CD4-positive, CD25-positive, alpha-beta regulatory T cell (primary cell): Measurements from ENCODE around the gene MLIP. TPM values are rescaled to one million over a fixed set of nuclear protein-coding genes. Genes with fewer than 3 reads are reported as not detected.
"Not testable (repeated sequence)": the region's sequence is repeated elsewhere in the genome, so short reads cannot be mapped to it uniquely, and the experiment has no call there.

Experiments used
- ATAC-seq, 2 donors: fragments of 150-1000 bp; cut with Tn5 transposase; one replicate each; pipeline ENCODE4 v1.10.0; 2021; ENCODE audit warnings: low read depth in 2 of 2, moderate number of reproducible peaks in 2 of 2, moderate library complexity in 1 of 2
- DNase-seq, 3 donors: peaks; one replicate each; pipeline versions ENCODE4 v3.0.0 to v3.0.0-alpha.2; 2012 to 2022; ENCODE audit warnings: mixed read lengths in 1 of 3
- H3K27ac ChIP-seq: one replicate; pipeline ENCODE4 v1.7.0; 2013; ENCODE audit warnings: mild to moderate bottlenecking, low read length; ENCODE audit not compliant: insufficient read depth, poor library complexity, severe bottlenecking
- H3K27me3 ChIP-seq: one replicate; pipeline ENCODE4 v1.7.0; 2013; ENCODE audit warnings: low read length; ENCODE audit not compliant: control insufficient read depth, insufficient read depth
- H3K36me3 ChIP-seq: one replicate; pipeline ENCODE4 v1.7.0; 2013; ENCODE audit warnings: mild to moderate bottlenecking, low read length, moderate library complexity; ENCODE audit not compliant: control insufficient read depth, insufficient read depth
- H3K4me1 ChIP-seq: 2 replicates; pipeline ENCODE4 v1.7.0; 2013; ENCODE audit warnings: mild to moderate bottlenecking, low read length; ENCODE audit not compliant: insufficient read depth, control insufficient read depth, poor library complexity, severe bottlenecking
- H3K4me3 ChIP-seq: one replicate; pipeline ENCODE4 v1.7.0; 2013; ENCODE audit warnings: low read depth, mild to moderate bottlenecking, low read length, moderate library complexity
- H3K9me3 ChIP-seq, 2 experiments: 1 replicate in 1 of 2; 2 replicates in 1 of 2; pipeline ENCODE4 v1.7.0; 2013; ENCODE audit warnings: low read length in 2 of 2, mild to moderate bottlenecking in 1 of 2, moderate library complexity in 1 of 2; ENCODE audit not compliant: control insufficient read depth in 2 of 2
- H3K27ac Mint-ChIP-seq, 3 donors: one replicate each; pipeline ENCODE4 v1.8.0; 2020 to 2022; ENCODE audit warnings: mild to moderate bottlenecking in 3 of 3, mixed read lengths in 3 of 3, moderate library complexity in 2 of 3
- H3K27me3 Mint-ChIP-seq: one replicate; pipeline ENCODE4 v1.8.0; 2022; ENCODE audit warnings: mild to moderate bottlenecking, mixed read lengths
- H3K36me3 Mint-ChIP-seq: one replicate; pipeline ENCODE4 v1.8.0; 2020; ENCODE audit warnings: mixed read lengths
- H3K4me1 Mint-ChIP-seq, 4 donors: one replicate each; pipeline ENCODE4 v1.8.0; 2020 to 2022; ENCODE audit warnings: mixed read lengths in 4 of 4, mild to moderate bottlenecking in 1 of 4
- H3K4me3 Mint-ChIP-seq, 4 donors: one replicate each; pipeline ENCODE4 v1.8.0; 2020 to 2022; ENCODE audit warnings: mild to moderate bottlenecking in 4 of 4, mixed read lengths in 4 of 4, moderate library complexity in 3 of 4
- H3K9me3 Mint-ChIP-seq, 7 donors: one replicate each; pipeline ENCODE4 v1.8.0; 2020 to 2022; ENCODE audit warnings: mixed read lengths in 7 of 7, mild to moderate bottlenecking in 3 of 7, moderate library complexity in 2 of 7
- polyA plus RNA-seq, 4 donors: library from polyadenylated mRNA; unstranded; fragments of 300-500 nt; fragmentation: Illumina TruSeq; gene quantifications; one replicate each; pipeline ENCODE4 v1.2.3, GENCODE V29; 2021
- total RNA-seq: library from RNA; stranded (reverse); gene quantifications from one replicate; pipeline ENCODE4 v1.2.3, GENCODE V29; 2022

The MLIP gene
- total and polyA plus RNA-seq, 5 donors from 2014 or later: not detected

DNA sequence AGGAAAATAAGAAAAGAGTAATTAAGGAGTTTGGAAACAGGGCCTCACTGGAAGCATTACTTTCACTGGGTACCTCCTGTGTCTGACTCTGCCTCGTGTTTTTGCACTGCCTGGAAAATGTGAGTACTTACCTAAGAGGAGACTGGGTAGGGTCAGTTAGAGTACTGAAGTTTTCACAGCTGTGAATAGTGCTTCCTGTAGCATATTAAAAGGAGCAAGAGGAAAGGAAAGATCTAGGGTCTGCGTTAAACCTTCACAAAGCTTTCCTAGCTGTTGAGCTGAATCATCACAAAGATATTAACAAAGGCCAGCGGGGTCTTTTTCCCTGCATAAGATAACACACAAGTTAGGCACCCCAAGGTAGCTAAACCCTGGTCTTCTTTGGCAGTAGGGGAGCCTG is 82.3 kb downstream of the MLIP start:
- Mint-ChIP-seq H3K4me3 (no peak overlapping the region), H3K27me3 (no peaks in the 10 kb centered on the region), H3K4me1 (no peaks in the 10 kb centered on the region), H3K9me3 (peaks cover 0 to 5% (median 4%) of the 10 kb centered on the region in 7 donors), H3K27ac (no peak overlapping the region), H3K36me3 (no peaks in the 10 kb centered on the region)
- no peak for ATAC-seq
- Histone ChIP-seq H3K9me3 (no peaks in the 10 kb centered on the region), H3K4me3 (no peak overlapping the region), H3K27ac (no peak overlapping the region), H3K4me1 (no peaks in the 10 kb centered on the region), H3K27me3 (no peaks in the 10 kb centered on the region), H3K36me3 (no peaks in the 10 kb centered on the region)
- no peak for DNase-seq

DNA sequence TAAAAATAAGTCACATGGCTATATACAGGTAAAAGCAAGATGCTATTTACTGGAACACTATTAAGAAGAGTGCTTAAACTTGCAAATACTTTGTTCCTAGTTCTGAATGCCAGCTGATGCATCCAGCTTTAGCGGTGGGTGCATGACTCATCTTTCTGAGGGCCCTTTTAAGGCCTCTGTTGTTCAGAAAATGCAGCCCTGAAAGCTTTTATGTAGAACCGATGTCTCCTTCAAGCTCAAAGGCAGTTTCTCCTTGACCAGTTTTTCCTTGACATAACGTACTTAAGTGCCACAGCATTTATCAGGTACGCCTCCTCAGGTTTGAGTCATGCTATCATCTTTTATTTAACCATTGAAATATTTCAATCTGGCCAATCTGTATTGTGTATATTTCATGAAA is 82.8 kb downstream of the MLIP start:
- Histone ChIP-seq H3K9me3 (no peaks in the 10 kb centered on the region), H3K4me1 (no peaks in the 10 kb centered on the region), H3K4me3 (no peak overlapping the region), H3K27ac (no peak overlapping the region), H3K36me3 (no peaks in the 10 kb centered on the region), H3K27me3 (no peaks in the 10 kb centered on the region)
- Mint-ChIP-seq H3K27ac (no peak overlapping the region), H3K4me3 (no peak overlapping the region), H3K36me3 (no peaks in the 10 kb centered on the region), H3K27me3 (no peaks in the 10 kb centered on the region), H3K9me3 (peaks cover 0 to 5% (median 4%) of the 10 kb centered on the region in 7 donors), H3K4me1 (no peaks in the 10 kb centered on the region)
- no peak for DNase-seq
- ATAC-seq: no peak

DNA sequence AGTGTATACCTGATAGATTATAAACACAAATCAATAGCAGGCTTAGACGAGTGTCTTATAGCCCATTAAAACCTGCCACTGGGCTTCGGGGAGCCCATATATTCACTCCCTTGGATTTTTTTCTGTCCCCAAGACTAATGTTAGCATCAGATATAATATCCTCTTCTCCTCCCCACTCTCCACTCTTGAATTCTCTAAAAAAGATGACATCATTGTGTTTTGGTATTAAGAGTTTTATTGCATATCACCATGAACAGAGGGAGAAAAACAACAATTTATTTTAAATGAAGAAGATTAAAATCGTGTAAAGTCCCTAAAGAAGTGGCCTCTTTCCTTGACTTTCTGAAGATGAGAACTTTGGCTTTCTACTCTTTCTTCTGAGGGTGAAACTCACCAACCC is 84.4 kb downstream of the MLIP start:
- no peaks in the 10 kb centered on the region for H3K9me3 ChIP-seq
- Mint-ChIP-seq H3K4me3 (no peak overlapping the region), H3K9me3 (peaks cover 0 to 5% (median 4%) of the 10 kb centered on the region in 7 donors), H3K4me1 (no peaks in the 10 kb centered on the region), H3K27me3 (no peaks in the 10 kb centered on the region), H3K36me3 (no peaks in the 10 kb centered on the region), H3K27ac (no peak overlapping the region)
- no peaks in the 10 kb centered on the region for H3K27me3 ChIP-seq
- no peaks in the 10 kb centered on the region for H3K36me3 ChIP-seq
- no peak for ATAC-seq
- H3K4me3 ChIP-seq: no peak overlapping the region
- no peak for DNase-seq
- no peak overlapping the region for H3K27ac ChIP-seq
- H3K4me1 ChIP-seq: no peaks in the 10 kb centered on the region

DNA sequence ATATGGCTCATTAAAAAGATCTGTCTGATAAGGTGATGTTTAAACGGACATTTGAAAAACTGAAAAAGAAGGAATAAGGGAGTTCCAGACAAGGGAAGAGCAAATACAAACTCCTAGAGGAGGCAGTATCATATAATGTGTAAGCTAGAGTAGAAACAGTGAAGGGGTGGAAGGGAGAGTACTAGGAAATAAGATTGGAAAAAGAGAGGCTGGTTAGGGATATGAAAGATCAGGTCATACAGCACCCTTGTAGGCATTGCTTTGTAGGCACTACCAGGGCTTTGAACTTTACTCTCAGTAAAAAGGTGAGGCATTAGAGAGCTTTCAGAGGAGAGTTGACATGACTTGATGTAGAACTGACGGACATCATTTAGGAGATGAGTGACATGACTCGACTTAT is 85.7 kb downstream of the MLIP start:
- H3K27me3 ChIP-seq: no peaks in the 10 kb centered on the region
- no peaks in the 10 kb centered on the region for H3K36me3 ChIP-seq
- no peaks in the 10 kb centered on the region for H3K4me1 Mint-ChIP-seq
- DNase-seq: no peak
- no peak overlapping the region for H3K27ac ChIP-seq
- no peaks in the 10 kb centered on the region for H3K27me3 Mint-ChIP-seq
- no peaks in the 10 kb centered on the region for H3K4me1 ChIP-seq
- H3K9me3 ChIP-seq: no peaks in the 10 kb centered on the region
- H3K4me3 ChIP-seq: no peak overlapping the region
- H3K4me3 Mint-ChIP-seq: no peak overlapping the region
- H3K9me3 Mint-ChIP-seq: peaks cover 0 to 5% (median 3%) of the 10 kb centered on the region in 7 donors
- no peaks in the 10 kb centered on the region for H3K36me3 Mint-ChIP-seq
- ATAC-seq: no peak
- H3K27ac Mint-ChIP-seq: no peak overlapping the region

DNA sequence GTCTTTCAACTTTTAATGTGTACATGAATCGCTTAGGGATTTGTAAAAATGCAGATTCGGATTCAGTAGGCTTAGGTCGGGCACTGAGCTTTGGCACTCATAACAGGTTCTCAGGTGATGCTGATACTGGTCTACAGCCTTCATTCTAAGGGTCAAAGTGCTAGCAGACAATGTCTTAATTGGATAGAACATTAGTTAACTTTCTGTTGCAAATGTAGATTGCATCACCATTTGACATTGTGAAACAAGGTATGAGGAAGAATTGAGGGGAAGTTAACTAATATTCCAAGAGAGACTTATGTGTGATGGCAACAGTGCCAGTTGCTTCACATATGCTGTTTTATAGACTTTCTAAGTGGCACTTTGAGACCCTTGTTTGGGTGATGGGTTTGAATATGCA is 86.9 kb downstream of the MLIP start:
- no peak overlapping the region for H3K27ac Mint-ChIP-seq
- Histone ChIP-seq H3K27ac (no peak overlapping the region), H3K9me3 (no peaks in the 10 kb centered on the region), H3K27me3 (no peaks in the 10 kb centered on the region), H3K4me3 (no peak overlapping the region), H3K36me3 (no peaks in the 10 kb centered on the region), H3K4me1 (no peaks in the 10 kb centered on the region)
- peaks cover 0 to 6% (median 4%) of the 10 kb centered on the region in 7 donors for H3K9me3 Mint-ChIP-seq
- H3K36me3 Mint-ChIP-seq: no peaks in the 10 kb centered on the region
- DNase-seq (no peak), ATAC-seq (no peak)
- no peak overlapping the region for H3K4me3 Mint-ChIP-seq
- no peaks in the 10 kb centered on the region for H3K4me1 Mint-ChIP-seq
- no peaks in the 10 kb centered on the region for H3K27me3 Mint-ChIP-seq

DNA sequence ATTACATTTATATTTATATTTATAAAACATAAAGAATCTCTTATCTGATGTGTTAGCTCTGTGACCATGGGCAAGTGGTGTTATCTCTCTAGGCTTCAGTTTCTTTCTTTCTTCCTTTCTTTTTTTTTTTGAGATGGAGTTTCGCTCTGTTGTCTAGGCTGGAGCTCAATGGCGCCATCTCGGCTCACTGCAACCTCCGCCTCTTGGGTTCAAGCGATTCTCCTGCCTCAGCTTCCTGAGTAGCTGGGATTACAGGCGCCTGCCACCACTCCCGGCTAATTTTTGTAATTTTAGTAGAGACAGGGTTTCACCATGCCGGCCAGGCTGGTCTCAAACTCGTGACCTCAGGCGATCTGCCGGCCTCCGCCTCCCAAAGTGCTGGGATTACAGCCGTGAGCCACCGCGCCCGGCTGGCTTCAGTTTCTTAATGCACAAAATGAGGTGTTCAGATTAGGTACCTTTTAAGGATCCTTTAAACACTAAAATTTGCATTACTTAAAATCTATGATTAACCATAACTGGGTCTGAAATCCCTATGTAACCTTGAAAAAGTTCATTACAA is 92.3 kb downstream of the MLIP start:
- H3K27me3 ChIP-seq: not testable (repeated sequence)

DNA sequence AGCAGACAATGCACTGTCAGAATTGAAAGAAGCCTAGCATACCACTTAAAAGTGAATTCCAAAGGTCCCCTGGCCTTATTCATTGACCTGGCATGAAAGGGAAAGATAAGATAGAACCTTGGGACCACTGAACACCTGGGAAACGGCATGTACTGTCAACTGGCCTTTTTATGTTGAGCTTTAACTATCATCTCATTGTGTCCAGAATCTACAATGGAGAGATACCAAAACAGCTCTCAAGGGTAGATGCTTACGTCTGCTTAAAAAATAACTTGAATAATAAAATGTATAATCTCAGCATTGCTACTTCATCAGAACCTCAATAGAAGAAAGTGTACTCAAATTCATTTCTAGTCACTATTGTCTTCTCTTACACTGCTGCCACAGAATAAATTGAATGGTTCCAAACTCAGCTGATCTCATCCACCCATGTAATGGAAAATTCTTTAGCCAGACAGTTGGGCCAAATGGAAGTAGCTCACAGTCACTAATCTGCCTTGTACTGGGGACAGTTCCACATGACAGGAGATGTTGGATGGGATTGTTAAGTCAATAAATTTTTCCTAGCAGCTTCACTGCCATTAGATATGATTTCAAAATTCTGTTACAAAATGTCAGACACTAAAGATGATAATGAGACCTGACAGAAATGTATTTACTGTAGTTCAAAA is 93.8 kb downstream of the MLIP start:
- no peak overlapping the region for H3K4me3 ChIP-seq
- H3K36me3 Mint-ChIP-seq: peaks cover 2% of the 10 kb centered on the region
- no peaks in the 10 kb centered on the region for H3K4me1 Mint-ChIP-seq
- ATAC-seq (no peak), DNase-seq (no peak)
- no peaks in the 10 kb centered on the region for H3K4me1 ChIP-seq
- H3K27me3 Mint-ChIP-seq: no peaks in the 10 kb centered on the region
- H3K27ac ChIP-seq: no peak overlapping the region
- H3K4me3 Mint-ChIP-seq: no peak overlapping the region
- no peaks in the 10 kb centered on the region for H3K9me3 ChIP-seq
- peaks cover 0 to 3% (median 0%) of the 10 kb centered on the region in 7 donors for H3K9me3 Mint-ChIP-seq
- H3K36me3 ChIP-seq: no peaks in the 10 kb centered on the region
- no peaks in the 10 kb centered on the region for H3K27me3 ChIP-seq
- H3K27ac Mint-ChIP-seq: no peak overlapping the region

More for the DNA sequence above, 92.3 kb downstream of the MLIP start:
- not testable (repeated sequence) for H3K27ac Mint-ChIP-seq, DNase-seq, H3K4me3 ChIP-seq, H3K4me1 ChIP-seq, H3K9me3 ChIP-seq, H3K36me3 Mint-ChIP-seq, H3K4me1 Mint-ChIP-seq, H3K4me3 Mint-ChIP-seq, H3K27ac ChIP-seq, H3K9me3 Mint-ChIP-seq, ATAC-seq, H3K27me3 Mint-ChIP-seq, H3K36me3 ChIP-seq

DNA sequence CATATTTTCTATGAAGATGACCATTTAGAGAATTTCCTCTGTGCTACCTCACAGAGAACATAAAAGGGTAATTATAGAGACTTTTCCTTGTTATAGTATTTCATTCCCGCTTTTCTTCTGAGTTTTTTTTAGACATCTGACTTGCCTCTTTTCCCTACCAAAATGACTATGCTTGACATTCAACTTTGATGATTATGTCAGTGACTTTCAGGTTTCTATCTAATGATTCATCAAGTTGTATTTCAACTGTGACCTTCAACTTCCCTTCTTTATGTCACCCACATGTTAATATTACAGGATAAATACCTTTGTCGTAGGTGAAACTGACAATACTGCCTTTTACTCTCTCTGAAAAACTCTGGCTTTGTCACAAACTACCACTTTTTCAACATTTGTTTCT is 95.3 kb downstream of the MLIP start:
- Histone ChIP-seq H3K4me3 (no peak overlapping the region), H3K9me3 (no peaks in the 10 kb centered on the region), H3K4me1 (no peaks in the 10 kb centered on the region), H3K36me3 (no peaks in the 10 kb centered on the region), H3K27me3 (no peaks in the 10 kb centered on the region), H3K27ac (no peak overlapping the region)
- no peak overlapping the region for H3K27ac Mint-ChIP-seq
- H3K9me3 Mint-ChIP-seq: peaks cover 0 to 3% (median 0%) of the 10 kb centered on the region in 7 donors
- no peaks in the 10 kb centered on the region for H3K4me1 Mint-ChIP-seq
- ATAC-seq: no peak
- no peaks in the 10 kb centered on the region for H3K27me3 Mint-ChIP-seq
- H3K4me3 Mint-ChIP-seq: no peak overlapping the region
- no peak for DNase-seq
- peaks cover 2% of the 10 kb centered on the region for H3K36me3 Mint-ChIP-seq
